ENCODE results near the gene FSCN2.

- TF ChIP-seq CTCF (IDR thresholded peaks at IDR 0.05) (no peak), POLR2A (IDR thresholded peaks at IDR 0.05) (no peak), POLR2AphosphoS5 (IDR thresholded peaks at IDR 0.05) (no peak)
Observed at GRCh38 chr17:81479175-81480071, 48.8 kb upstream of the FSCN2 start.

Data from breast epithelium (tissue), 3 donors.